SK-N-DZ (cell line): ENCODE data around the gene SKA3.
"Not testable (repeated sequence)": the region's sequence is repeated elsewhere in the genome, so short reads cannot be mapped to it uniquely, and the experiment has no call there.

ENCODE experiments used
- DNase-seq: peaks from one replicate; pipeline ENCODE4 v3.0.0-alpha.2; 2015; ENCODE audit warnings: low spot score

SKA3 gene

GRCh38 chr13:21171420-21171819, 4.9 kb downstream of the SKA3 start:
- DNase-seq: no peak

DNA sequence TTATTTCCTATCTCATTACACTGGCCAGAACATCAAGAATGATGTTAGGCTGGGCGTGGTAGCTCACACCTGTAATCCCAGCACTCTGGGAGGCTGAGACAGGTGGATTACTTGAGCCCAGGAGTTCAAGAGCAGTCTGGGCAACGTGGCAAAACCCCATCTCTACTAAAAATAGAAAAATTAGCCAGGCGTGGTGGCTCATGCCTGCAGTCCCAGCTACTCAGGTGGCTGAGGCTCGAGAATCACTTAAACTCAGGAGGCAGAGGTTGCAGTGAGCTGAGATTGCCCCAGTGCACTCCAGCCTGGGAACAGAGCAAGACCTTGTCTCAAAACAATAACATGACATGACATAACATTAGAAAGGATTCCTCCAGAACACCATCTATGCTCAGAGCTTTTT, 10.7 kb downstream of the SKA3 start:
- DNase-seq: not testable (repeated sequence)

DNA sequence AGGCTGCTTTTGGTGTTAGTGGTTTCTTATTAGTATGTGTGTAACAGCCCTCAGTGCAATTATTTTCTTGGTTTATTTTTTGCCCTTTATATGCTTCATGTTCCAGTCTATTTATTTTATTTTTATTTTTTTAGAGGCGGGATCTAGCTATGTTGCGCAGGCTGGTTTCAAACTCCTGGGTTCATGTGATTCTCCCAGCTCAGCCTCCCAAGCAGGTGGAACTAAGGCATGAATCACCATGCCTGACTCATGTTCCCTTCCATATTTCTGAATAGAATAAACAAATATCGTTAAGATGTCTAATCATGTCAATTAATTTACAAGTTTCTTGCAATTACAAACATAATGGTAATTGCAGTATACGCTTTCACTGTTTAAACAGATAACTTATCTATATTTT, 11.7 kb downstream of the SKA3 start:
- no peak for DNase-seq

DNA sequence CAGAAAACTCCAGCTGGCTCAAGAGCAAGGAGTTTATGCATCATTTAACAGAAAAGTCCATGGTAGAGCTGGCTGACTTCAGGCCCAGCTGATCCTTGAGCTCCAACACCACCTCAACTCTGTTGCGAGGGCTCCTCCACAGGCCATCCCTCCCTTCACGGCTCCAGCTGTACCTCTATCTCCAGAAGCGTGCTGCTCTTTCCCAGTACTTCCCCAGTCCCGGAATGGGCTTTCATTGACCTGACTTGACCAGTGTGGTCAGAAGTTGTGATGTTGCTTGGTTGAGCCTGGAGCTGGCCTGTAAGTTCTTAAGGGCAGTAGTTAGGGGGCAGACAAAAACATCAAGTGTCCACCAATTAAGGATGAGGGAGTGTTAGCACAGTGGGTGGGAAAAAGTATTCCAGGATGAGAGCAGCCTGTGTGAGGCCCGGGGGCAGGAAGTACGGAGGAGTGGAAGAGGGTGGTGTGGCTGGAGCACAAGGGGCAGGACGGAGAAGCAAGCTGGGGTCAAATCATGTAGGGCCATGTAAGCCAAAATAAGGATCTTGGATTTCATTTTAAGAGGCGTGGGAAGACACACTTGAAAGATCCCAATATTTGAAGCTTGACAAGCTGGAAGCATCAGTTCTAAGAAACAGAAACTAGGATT, 24.0 kb downstream of the SKA3 start:
- DNase-seq: no peak

DNA sequence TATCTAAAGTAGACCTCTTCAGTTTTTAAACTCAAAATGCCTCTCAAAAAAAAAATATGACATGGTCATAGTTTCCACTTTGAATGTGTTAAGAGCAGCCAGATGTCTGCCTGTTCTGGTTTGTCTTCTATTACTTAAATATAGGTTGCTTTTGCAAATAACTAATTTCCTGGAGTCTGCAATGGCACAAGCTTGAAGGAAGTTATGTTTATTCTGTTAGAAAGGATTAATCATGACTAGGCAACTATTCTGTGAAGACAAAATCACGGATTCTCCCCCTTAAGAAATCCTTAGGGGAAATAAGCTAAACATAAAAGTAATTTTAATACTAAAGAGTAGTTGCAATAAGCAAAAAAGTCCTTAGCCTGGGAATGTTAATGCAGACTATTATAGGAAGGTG, 26.3 kb downstream of the SKA3 start:
- DNase-seq: no peak

- DNase-seq: no peak
Measured at GRCh38 chr13:21149568-21149967, 26.8 kb downstream of the SKA3 start.

- no peak for DNase-seq
Measured at GRCh38 chr13:21148557-21149258, 27.6 kb downstream of the SKA3 start.

DNA sequence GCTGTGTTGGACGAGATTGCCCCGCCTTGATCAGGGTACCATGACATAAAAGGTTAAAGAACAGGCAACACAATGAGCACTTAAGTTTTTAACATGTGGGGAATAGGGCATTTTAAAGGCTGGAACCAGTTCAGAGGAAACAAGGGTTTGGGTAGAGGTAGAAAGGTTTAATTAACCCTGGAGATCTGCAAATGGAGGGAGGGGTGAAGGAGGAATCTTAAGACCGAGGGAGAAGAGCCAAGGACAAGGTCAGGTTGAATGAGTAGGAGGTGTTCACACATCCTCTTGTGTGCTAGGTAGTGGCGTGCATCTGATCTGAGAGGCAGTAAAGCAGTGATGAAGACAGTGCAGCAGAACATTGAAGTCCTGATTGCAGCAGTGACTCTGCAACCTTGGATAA, 28.5 kb downstream of the SKA3 start:
- DNase-seq: no peak

GRCh38 chr13:21142766-21143165, 33.6 kb downstream of the SKA3 start:
- DNase-seq: no peak

DNA sequence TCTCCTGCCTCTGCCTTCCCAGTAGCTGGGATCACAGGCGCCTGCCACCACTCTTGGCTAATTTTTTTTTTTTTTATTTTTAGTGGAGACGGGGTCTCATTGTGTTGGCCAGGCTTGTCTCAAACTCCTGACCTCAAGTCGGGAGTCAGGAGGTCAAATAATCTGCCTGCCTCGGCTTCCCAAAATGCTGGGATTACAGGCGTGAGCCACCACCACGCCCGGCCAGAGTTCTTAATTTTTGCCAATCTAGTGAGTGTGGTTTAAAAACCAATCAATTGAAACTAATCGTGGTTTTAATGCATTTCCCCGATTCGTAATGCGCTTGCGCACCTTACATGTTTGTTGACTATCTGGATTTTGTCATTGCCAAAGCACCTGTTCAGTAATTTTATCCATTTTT, 37.0 kb downstream of the SKA3 start:
- DNase-seq: no peak

GRCh38 chr13:21138561-21138960, 37.8 kb downstream of the SKA3 start:
- DNase-seq: no peak

GRCh38 chr13:21137696-21138095, 38.7 kb downstream of the SKA3 start:
- no peak for DNase-seq

DNA sequence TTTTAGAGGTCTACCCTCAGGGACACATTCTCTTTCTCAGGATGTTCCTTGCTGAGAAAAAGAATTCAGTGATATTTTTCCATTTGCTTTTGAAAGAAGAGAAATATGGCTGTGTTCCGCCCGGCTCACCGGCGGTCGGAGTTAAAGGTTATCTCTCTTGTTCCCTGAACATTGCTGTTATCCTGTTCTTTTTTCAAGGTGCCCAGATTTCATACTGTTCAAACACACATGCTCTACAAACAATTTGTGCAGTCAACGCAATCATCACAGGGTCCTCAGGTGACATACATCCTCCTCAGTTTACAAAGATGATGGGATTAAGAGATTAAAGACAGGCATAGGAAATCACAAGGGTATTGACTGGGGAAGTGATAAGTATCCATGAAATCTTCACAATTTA, 40.5 kb downstream of the SKA3 start:
- not testable (repeated sequence) for DNase-seq

DNA sequence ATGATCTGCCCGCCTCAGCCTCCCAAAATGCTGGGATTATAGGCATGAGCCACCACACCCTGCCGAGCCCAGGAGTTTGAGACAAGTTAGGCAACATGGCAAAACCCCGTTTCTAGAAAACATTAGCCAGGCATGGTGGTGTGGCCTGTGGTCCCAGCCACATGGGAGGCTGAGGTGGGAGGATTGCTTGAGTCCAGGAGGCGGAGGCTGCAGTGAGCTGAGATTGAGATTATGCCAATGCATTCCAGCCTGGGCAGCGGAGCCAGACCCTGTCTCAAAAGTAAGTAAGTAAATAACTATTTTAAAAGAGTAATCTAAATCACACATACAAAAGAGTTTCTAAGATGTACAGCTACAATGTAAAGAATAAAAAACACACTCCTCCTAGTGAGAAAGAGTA, 41.9 kb downstream of the SKA3 start:
- no peak for DNase-seq

DNA sequence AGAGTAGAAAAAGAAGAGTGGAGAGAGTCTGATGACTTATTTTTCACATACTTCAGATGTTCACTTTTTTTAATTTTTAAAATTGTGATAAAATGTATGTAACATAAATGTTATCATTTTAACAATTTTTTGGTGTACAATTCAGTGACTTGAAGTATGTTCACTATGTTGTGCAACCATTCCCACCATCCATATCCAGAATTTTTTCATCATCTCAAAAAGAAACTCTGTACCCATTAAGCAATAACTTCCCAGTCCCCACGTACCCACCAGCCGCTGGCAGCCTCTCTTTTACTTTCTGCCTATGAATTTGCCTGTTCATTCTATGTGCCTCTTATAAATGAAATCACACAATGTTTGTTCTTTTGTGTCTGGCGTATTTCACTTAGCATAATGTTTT, 43.3 kb downstream of the SKA3 start:
- no peak for DNase-seq

- no peak for DNase-seq
Measured at GRCh38 chr13:21130116-21130515, 46.2 kb downstream of the SKA3 start.

- DNase-seq: peak; percentile 16
Measured at GRCh38 chr13:21124852-21125251, 51.5 kb downstream of the SKA3 start.

- no peak for DNase-seq
Measured at GRCh38 chr13:21123956-21124355, 52.4 kb downstream of the SKA3 start.

DNA sequence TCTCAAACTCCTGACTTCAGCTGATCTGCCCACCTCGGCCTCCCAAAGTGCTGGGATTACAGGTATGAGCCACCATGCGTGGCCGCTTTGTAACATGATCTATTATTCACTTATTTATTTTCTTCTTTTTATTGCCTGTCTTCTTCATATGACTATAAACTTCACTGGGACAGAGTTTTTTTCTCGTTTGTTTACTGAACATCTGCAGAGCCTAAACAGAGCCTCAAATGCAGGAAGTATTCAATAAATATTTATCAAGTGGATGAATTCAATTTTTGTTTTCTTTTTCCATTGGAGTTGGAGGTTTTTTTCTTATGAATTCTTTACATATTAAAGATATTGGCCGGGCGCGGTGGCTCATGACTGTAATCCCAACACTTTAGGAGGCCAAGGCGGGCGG, 54.7 kb downstream of the SKA3 start:
- DNase-seq: no peak

DNA sequence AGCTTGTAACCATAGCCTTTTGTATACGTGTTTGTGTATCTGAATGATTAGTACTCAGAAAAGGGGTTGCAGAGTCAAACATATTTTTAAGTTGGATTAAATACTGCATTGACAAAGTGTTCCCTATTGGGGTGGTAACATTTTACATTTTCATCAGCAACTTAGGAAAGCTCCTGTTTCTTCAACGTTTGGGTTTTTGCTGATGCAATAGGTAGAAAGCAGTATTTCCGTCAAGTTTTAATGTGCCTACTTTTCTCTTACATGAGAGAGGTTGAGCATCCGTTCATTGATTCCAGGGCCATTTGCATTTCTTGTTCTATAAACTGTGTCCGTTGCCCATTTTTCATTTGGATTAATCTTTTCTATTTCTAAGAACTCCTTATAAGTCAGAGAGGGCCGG, 56.2 kb downstream of the SKA3 start:
- DNase-seq: no peak

GRCh38 chr13:21119526-21119925, 56.8 kb downstream of the SKA3 start:
- DNase-seq: no peak

DNA sequence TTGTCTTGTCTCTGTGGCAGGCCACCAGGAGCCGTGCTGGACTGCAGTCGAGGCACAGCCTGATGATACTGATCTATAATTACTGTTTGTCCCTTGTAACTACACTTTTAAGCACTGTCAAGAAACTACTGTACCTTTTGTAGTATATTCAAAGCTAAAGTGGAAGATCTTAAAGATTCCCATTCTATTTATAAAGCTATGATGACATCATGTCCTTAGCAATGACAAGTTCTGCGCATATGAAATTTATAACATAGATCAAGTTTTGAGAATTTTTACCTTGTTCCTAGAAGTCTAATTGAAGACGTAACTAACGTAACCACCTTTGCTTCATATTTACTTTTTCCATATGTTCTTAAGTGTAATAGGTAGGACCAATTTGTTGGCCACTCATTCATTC, 58.2 kb downstream of the SKA3 start:
- DNase-seq: no peak

- DNase-seq: no peak
Measured at GRCh38 chr13:21117104-21117809, 59.1 kb downstream of the SKA3 start.
